Left renal pelvis (tissue), 4 donors: ENCODE data around the gene GPC5. TPM values are rescaled to one million over a fixed set of nuclear protein-coding genes. Genes with fewer than 3 reads are reported as not detected.
"Not testable (repeated sequence)": the region's sequence is repeated elsewhere in the genome, so short reads cannot be mapped to it uniquely, and the experiment has no call there.

Experiments
- DNase-seq, 4 donors: peaks; one replicate each; pipeline ENCODE4 v3.0.0-alpha.2; 2013; ENCODE audit warnings: low read depth in 4 of 4, low spot score in 3 of 4
- polyA plus RNA-seq, 4 donors: library from polyadenylated mRNA; unstranded; fragments of 120-200 nt; gene quantifications; one replicate each; pipeline ENCODE4 v1.2.1, GENCODE V29; 2013; ENCODE audit not compliant: insufficient read length in 4 of 4

GPC5 gene
- polyA plus RNA-seq, 4 donors, result 1.8 to 5.2 (median 3.4) TPM

DNA sequence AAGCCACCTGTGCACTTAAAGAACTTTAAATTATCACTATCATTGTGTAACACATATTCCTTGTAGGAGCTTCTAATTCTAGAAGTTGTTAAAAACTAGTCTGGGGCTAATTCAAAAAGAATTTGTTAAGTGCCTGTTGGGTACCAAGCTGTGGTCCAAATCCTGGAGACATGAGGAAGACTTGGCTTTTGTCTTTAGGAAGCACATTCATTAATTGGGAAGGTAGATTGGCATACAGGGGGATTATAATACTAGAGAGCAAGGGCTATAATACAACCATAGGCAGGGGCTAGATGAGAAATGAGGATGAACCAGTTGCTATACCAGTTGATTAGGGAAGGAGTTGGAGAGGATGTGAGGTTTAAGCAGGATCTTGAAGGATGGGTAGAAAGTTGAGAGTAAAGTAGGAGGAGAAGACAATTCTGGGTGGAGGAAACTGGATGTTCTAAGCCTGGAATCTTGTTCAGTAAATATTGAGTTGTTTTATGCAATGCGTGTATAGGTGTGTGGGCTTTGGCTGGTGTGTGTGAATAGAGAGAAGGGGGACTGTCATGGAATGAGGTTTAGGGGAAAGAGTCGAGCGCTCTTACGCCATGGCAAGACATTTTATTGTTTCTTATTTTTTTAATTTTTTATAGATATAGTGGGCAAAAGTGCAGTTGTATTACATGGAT lies 350.1 kb downstream of the GPC5 start:
- DNase-seq, result no peak

GRCh38 chr13:91758724-91759123 lies 360.3 kb downstream of the GPC5 start:
- DNase-seq, result no peak

GRCh38 chr13:91762957-91763356 lies 364.5 kb downstream of the GPC5 start:
- DNase-seq, result no peak

DNA sequence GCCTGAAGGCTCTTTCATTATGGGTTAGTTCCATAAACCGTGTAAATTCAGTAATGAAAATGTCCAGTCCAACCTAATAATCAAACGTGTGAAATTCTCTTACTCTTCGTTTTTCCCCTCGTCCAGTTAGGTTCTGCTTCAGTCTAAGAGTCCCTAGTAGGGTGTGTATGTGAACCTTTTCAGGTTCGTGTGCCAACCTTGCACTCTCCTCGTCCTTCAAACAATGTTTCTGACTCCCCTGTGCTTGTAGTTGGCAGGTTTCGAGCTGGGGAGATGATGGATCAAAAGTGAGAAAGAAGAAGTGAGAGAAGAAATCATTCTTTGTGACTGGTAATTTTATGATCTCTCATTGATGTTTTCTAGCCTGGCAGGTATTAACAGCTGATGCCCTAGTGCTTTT lies 366.1 kb downstream of the GPC5 start:
- no peak for DNase-seq

GRCh38 chr13:91767651-91768050 lies 369.2 kb downstream of the GPC5 start:
- DNase-seq, result no peak

DNA sequence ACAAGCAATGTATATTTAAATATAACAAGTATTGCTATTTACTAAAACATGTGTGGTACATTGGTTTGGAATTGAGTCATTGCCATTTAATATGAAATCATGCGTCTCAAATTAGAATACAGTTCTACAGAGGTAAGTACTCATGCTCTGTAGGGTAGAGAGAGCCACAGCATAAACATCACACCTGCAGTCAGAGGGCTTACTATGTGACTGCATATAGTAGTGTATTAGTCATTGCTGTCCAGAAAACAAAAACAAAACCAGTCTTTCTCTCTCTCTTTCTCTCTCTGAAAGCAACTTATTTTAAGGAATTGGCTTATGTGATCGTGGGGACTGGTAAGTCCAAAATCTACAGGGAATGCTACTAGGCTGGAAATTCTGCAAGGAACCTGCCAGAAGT lies 370.3 kb downstream of the GPC5 start:
- no peak for DNase-seq

GRCh38 chr13:91771229-91771628 lies 372.8 kb downstream of the GPC5 start:
- no peak for DNase-seq

DNA sequence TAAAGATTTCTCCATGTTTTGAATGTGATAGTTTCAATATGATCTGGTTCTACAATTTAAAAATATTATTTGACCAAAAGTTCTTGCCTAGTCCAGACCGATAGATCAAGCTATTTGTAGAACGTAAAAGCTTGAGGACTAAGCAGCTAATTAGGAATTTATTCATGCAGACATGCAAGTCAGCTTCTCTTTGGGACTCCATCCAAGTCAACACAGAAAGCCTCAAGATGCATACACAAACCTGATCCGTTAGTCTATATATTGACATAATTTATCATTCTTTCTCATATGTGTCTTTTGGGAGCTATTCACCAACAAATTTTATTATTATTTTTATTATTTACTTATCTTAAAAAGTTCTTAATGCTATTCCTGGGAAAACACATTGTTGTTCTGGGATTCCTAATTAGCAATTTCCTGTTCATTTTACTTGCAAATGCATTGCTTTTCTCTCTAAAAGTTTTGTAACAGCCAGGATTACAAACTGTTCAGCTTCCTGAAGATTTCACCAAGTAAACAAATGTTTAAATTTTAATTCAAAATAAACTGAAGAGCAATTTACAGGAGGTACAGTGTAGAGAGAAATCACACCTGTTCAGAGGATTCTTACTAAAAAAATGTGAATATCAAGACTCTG lies 375.3 kb downstream of the GPC5 start:
- DNase-seq, result no peak

- DNase-seq, result no peak
Measured at GRCh38 chr13:91774397-91774796, 376.0 kb downstream of the GPC5 start.

GRCh38 chr13:91776611-91777193 lies 378.3 kb downstream of the GPC5 start:
- DNase-seq, result no peak

- DNase-seq, result no peak
Measured at GRCh38 chr13:91778123-91778522, 379.7 kb downstream of the GPC5 start.

GRCh38 chr13:91781982-91782691 lies 383.7 kb downstream of the GPC5 start:
- not testable (repeated sequence) for DNase-seq

- no peak for DNase-seq
Measured at GRCh38 chr13:91785431-91786119, 387.2 kb downstream of the GPC5 start.

DNA sequence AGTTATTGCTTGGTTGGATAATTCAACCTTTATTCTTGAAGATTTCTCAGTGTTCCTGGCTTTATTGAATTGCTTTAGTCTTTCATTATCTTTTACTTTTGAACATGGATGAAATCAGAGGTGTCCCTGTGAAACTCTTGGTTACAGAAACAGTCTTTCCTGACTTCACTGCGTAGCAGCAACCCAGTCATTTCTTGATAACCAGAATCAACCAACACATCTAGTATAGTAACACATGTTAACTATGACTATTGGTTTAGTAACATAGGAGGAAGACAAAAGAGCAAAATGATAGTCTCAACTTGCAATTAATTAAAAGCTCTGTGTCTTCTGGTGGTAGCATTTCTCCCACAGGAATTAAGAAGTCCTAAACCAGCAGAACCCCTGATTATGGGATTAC lies 393.6 kb downstream of the GPC5 start:
- no peak for DNase-seq

DNA sequence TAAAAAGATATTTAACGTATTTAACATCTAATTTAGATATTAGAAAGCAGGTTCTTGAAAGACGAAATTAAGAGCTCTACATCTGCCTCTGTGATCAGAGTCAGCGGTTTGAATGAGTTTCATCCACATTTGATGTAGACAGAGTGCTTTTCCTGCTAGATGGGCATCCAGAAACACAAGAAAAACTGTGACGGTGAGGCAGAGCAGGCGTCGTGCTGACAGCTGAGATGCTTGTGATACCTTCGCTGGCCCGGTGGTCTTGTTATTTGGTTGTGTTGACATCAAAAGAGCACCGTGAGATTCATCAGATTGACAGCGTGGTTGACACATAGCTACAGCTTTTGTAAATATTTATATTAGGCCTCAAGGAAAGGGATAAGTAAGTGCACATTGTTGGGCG lies 399.1 kb downstream of the GPC5 start:
- no peak for DNase-seq

DNA sequence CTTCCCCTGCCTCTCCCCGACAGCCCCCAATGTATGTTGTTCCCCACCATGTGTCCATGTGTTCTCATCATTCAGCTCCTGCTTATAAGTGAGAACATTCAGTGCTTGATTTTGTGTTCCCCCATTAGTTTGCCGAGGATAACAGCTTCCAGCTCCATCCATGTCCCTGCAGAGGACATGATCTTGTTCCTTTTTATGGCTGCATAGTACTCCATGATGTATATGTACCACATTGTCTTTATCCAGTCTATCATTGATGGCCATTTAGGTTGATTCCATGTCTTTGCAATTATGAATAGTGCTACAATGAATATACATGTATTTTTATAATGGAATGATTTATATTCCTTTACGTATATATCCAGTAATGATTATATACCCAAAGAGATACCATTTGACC lies 399.9 kb downstream of the GPC5 start:
- not testable (repeated sequence) for DNase-seq

- DNase-seq, result not testable (repeated sequence)
Measured at GRCh38 chr13:91801772-91802171, 403.4 kb downstream of the GPC5 start.

DNA sequence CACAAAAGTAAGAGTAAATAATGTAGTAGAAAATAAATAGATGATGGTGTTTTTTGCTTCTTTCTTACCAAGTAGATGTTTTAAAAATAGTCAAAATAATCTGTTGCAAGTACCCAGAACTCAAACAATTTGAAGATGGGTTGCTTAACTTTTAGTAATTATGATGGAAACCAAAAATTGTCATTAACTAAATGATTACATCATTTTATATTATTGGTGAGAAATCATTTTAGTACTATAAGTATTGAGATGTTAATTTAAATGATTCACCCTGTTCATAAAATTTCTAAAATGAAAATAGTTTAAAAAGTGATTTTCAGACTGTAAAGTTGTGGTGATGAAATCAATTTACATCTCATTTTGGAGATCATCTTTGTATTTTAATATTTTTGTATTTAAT lies 404.5 kb downstream of the GPC5 start:
- DNase-seq, result no peak

DNA sequence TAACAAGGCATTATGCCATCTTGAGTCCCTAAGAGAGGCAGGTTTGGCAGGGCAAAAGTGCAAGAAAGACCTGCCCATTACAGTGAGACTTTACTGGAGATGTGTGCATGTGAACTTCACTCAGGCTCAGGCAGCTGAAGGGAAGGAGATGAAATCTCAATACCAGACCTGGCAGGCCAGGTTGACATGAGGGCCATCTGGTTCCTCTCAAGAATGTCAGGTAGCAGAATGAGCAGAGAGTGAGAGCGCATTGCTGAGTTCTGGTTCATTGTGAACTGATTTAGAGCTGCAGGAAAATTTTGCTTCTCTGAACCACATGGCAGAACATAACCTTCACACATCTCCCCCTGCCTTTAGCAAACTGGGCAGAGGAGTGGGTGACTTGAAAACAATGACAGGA lies 406.3 kb downstream of the GPC5 start:
- DNase-seq, result no peak

GRCh38 chr13:91805605-91806004 lies 407.2 kb downstream of the GPC5 start:
- DNase-seq, result no peak

DNA sequence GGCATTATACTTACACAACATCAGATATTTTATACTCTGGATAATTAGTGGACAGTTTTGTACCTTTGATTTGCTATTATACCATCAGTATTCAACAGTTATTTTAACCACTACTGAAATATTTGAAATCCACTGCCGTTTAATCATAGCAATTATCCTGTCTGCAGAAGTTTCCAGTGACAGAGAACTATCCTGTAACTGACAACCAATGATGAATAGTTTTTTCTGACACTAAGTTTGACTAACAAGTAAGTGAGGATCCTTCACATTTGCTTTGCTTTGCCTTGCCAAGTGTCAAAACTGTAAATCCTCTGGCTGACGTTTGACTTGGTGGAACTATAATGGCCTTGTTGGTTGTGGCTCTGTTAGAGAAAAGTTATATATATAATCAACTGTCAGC lies 410.7 kb downstream of the GPC5 start:
- DNase-seq, result no peak
